NB4 (cell line): ENCODE data around the gene RASSF4.

Experiments used
- MYC ChIP-seq: IDR thresholded peaks from 2 replicates; pipeline ENCODE4 v1.6.1; 2011; ENCODE audit warnings: low read depth, low read length
- POLR2A ChIP-seq: IDR thresholded peaks from 2 replicates; pipeline ENCODE4 v1.6.1; 2011; ENCODE audit warnings: mild to moderate bottlenecking; ENCODE audit not compliant: insufficient read length; ENCODE audit errors: extremely low read depth
- TF ChIP-seq, protein P1 (sequence below): IDR thresholded peaks from one replicate; pipeline ENCODE4 v1.5.1; 2012; ENCODE audit warnings: low read depth, low read length
- TF ChIP-seq, protein P2 (sequence below): IDR thresholded peaks from 2 replicates; pipeline ENCODE4 v1.6.1; 2011; ENCODE audit warnings: low read depth, low read length

DNA sequence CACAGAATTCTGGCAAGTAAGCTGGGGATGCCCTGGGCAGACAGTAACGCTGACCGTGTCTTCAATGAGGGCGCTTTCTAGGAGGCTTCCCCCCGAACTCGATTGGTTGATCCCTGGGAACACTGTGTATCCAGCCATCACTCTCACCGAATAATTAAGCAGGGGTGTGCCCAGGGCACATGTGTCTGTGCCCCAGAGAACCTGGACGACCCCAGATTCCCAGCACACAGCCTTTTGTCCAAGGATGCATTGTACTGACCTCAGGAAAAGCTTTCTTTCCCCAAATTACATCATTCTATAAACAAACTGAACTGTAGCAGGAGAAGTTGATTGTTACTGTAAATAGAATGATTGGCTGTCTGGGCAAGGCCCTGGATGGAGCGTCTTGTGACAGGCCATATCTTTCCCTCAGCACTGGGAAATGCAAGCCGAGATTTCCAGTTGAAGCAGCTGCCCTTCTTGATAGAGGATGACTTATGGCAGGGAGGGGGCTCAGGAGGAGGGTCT, 25.6 kb downstream of the RASSF4 start:
- TF ChIP-seq, protein P1, sequence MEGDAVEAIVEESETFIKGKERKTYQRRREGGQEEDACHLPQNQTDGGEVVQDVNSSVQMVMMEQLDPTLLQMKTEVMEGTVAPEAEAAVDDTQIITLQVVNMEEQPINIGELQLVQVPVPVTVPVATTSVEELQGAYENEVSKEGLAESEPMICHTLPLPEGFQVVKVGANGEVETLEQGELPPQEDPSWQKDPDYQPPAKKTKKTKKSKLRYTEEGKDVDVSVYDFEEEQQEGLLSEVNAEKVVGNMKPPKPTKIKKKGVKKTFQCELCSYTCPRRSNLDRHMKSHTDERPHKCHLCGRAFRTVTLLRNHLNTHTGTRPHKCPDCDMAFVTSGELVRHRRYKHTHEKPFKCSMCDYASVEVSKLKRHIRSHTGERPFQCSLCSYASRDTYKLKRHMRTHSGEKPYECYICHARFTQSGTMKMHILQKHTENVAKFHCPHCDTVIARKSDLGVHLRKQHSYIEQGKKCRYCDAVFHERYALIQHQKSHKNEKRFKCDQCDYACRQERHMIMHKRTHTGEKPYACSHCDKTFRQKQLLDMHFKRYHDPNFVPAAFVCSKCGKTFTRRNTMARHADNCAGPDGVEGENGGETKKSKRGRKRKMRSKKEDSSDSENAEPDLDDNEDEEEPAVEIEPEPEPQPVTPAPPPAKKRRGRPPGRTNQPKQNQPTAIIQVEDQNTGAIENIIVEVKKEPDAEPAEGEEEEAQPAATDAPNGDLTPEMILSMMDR, result no peak
- TF ChIP-seq POLR2A, result no peak
- TF ChIP-seq, protein P2, sequence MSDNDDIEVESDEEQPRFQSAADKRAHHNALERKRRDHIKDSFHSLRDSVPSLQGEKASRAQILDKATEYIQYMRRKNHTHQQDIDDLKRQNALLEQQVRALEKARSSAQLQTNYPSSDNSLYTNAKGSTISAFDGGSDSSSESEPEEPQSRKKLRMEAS, result no peak
- no peak for TF ChIP-seq MYC
